Fibroblast of lung (primary cell): ENCODE measurements around the gene NOTCH2. TPM values are rescaled to one million over a fixed set of nuclear protein-coding genes. Genes with fewer than 3 reads are reported as not detected.

Experiments used
- DNase-seq, 2 donors: peaks; one replicate each; pipeline versions ENCODE4 v3.0.0 to v3.0.0-alpha.2; 2010; ENCODE audit warnings: low read depth in 2 of 2
- H2AFZ ChIP-seq: 2 replicates; pipeline ENCODE4 v1.5.1; 2012; ENCODE audit warnings: low read length, control low read depth, inconsistent platforms
- H3K27ac ChIP-seq: 2 replicates; pipeline ENCODE4 v1.5.1; 2011; ENCODE audit warnings: low read length, control low read depth; ENCODE audit not compliant: insufficient read depth
- H3K27me3 ChIP-seq: 2 replicates; pipeline ENCODE4 v1.5.1; 2011; ENCODE audit warnings: mild to moderate bottlenecking, low read length; ENCODE audit not compliant: control insufficient read depth, insufficient read depth
- H3K36me3 ChIP-seq: 2 replicates; pipeline ENCODE4 v1.5.1; 2011; ENCODE audit warnings: low read length; ENCODE audit not compliant: control insufficient read depth, insufficient read depth
- H3K4me1 ChIP-seq: 2 replicates; pipeline ENCODE4 v1.5.1; 2011; ENCODE audit warnings: low read length; ENCODE audit not compliant: control insufficient read depth, insufficient read depth; ENCODE audit errors: extremely low read depth
- H3K4me2 ChIP-seq: 2 replicates; pipeline ENCODE4 v1.5.1; 2011; ENCODE audit warnings: low read length, control low read depth; ENCODE audit not compliant: insufficient read depth; ENCODE audit errors: extremely low read depth
- H3K4me3 ChIP-seq, 4 experiments: fragments of 200-600 bp in 1 of 4; sonication (generic) in 1 of 4; replicated peaks in 1 of 4; 2 replicates each; pipeline ENCODE4 v1.5.1; 2011 to 2016; ENCODE audit warnings: low read length in 4 of 4, low read depth in 3 of 4, mild to moderate bottlenecking in 3 of 4, control low read depth in 2 of 4, inconsistent platforms in 1 of 4, mixed read lengths in 1 of 4; ENCODE audit not compliant: insufficient read depth in 1 of 4; ENCODE audit errors: control extremely low read depth in 1 of 4
- H3K79me2 ChIP-seq: 2 replicates; pipeline ENCODE4 v1.5.1; 2012; ENCODE audit warnings: mild to moderate bottlenecking, low read length, inconsistent platforms; ENCODE audit not compliant: control insufficient read depth, insufficient read depth
- H3K9ac ChIP-seq: 2 replicates; pipeline ENCODE4 v1.5.1; 2011; ENCODE audit warnings: mild to moderate bottlenecking, low read length, control low read depth; ENCODE audit not compliant: insufficient read depth
- H3K9me3 ChIP-seq: 2 replicates; pipeline ENCODE4 v1.5.1; 2012; ENCODE audit warnings: low read depth, low read length; ENCODE audit not compliant: control insufficient read depth, insufficient read depth
- H4K20me1 ChIP-seq: 2 replicates; pipeline ENCODE4 v1.5.1; 2011; ENCODE audit warnings: low read length; ENCODE audit not compliant: control insufficient read depth, insufficient read depth; ENCODE audit errors: extremely low read depth
- CTCF ChIP-seq, 2 donors: IDR thresholded peaks in 1 of 2; conservative IDR thresholded peaks in 1 of 2; 1 replicate in 1 of 2; 2 replicates in 1 of 2; pipeline ENCODE4 v1.5.1; 2011 to 2012; ENCODE audit warnings: low read length in 2 of 2, control low read depth in 1 of 2, inconsistent platforms in 1 of 2, low read depth in 1 of 2, mild to moderate bottlenecking in 1 of 2
- EZH2 ChIP-seq: IDR thresholded peaks from 2 replicates; pipeline ENCODE4 v1.5.1; 2012; ENCODE audit warnings: low read length, control low read depth, mild to moderate bottlenecking; ENCODE audit errors: missing control alignments
- polyA plus RNA-seq, 2 donors: library from polyadenylated mRNA; depleted of rRNA in 1 of 2; stranded (reverse) in 1 of 2; unstranded in 1 of 2; fragments of >200 nt; gene quantifications; 2 replicates each; pipeline ENCODE4 v1.2.1, GENCODE V29; 2011 to 2012; ENCODE audit warnings: missing spikeins in 1 of 2
- total RNA-seq: library from RNA; depleted of rRNA; stranded (reverse); fragments of >200 nt; gene quantifications from 2 replicates; pipeline ENCODE4 v1.2.1, GENCODE V29; 2014

The NOTCH2 gene
- total and polyA plus RNA-seq, 2 donors (not counting 1 experiment from before 2014, with no cell fraction given) = 86.3 to 204 TPM

DNA sequence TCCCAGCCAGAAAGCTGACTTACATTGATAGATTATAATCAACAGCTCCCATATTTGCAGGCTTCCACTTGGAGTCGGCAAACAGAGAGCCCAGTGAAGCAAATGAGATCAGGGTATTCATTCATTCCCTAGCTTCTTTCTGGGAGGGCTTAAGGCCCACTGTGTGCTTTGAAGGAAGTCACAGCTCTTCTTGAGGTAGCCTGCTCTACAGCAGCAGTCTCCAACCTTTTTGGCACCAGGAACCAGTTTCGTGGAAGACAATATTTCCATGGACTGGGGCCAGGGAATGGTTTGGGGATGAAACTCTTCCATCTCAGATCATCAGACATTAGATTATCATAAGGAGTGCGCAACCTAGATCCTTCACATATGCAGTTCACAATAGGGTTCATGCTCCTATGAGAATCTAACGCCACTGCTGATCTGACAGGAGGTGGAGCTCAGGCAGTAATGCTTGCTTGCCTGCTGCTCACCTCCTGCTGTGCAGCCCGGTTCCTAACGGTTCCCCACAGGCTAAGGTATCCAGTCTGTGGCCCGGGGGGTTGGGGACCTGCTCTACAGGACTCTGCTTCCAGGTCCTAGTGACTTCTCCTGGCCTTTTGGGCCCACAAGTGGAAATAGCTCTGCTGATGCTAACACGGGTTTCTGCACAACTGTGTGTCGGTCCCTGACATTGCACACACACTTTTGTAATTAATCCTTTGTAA, 159.4 kb downstream of the NOTCH2 start:
- no peak overlapping the region for H3K9ac ChIP-seq
- DNase-seq = no peak
- no peaks in the 10 kb centered on the region for H4K20me1 ChIP-seq
- no peaks in the 10 kb centered on the region for H3K79me2 ChIP-seq
- H3K4me1 ChIP-seq = no peaks in the 10 kb centered on the region
- no peak overlapping the region for H2AFZ ChIP-seq
- H3K9me3 ChIP-seq = no peaks in the 10 kb centered on the region
- H3K27me3 ChIP-seq = no peaks in the 10 kb centered on the region
- no peak overlapping the region for H3K4me2 ChIP-seq
- no peak overlapping the region for H3K4me3 ChIP-seq
- H3K27ac ChIP-seq = no peak overlapping the region
- peaks cover 2% of the 10 kb centered on the region for H3K36me3 ChIP-seq
- TF ChIP-seq EZH2 = no peak
- TF ChIP-seq CTCF (conservative IDR thresholded peaks at IDR 0.05 in 1 of 2, IDR thresholded peaks at IDR 0.05 in 1 of 2; ENCODE audit: low read depth in 1 of 2, low read length in 2 of 2) = no peak

- H4K20me1 ChIP-seq = no peaks in the 10 kb centered on the region
- TF ChIP-seq CTCF (conservative IDR thresholded peaks at IDR 0.05 in 1 of 2, IDR thresholded peaks at IDR 0.05 in 1 of 2; ENCODE audit: low read depth in 1 of 2, low read length in 2 of 2) = no peak
- TF ChIP-seq EZH2 = no peak
- DNase-seq = no peak
- H3K9me3 ChIP-seq = no peaks in the 10 kb centered on the region
- H3K27me3 ChIP-seq = no peaks in the 10 kb centered on the region
- H3K36me3 ChIP-seq = no peaks in the 10 kb centered on the region
- no peaks in the 10 kb centered on the region for H3K79me2 ChIP-seq
- no peak overlapping the region for H2AFZ ChIP-seq
- H3K4me1 ChIP-seq = no peaks in the 10 kb centered on the region
- H3K4me3 ChIP-seq = no peak overlapping the region
- H3K9ac ChIP-seq = no peak overlapping the region
- no peak overlapping the region for H3K4me2 ChIP-seq
- no peak overlapping the region for H3K27ac ChIP-seq
These were observed 160.8 kb downstream of the NOTCH2 start for GRCh38 chr1:119908661-119909060.

DNA sequence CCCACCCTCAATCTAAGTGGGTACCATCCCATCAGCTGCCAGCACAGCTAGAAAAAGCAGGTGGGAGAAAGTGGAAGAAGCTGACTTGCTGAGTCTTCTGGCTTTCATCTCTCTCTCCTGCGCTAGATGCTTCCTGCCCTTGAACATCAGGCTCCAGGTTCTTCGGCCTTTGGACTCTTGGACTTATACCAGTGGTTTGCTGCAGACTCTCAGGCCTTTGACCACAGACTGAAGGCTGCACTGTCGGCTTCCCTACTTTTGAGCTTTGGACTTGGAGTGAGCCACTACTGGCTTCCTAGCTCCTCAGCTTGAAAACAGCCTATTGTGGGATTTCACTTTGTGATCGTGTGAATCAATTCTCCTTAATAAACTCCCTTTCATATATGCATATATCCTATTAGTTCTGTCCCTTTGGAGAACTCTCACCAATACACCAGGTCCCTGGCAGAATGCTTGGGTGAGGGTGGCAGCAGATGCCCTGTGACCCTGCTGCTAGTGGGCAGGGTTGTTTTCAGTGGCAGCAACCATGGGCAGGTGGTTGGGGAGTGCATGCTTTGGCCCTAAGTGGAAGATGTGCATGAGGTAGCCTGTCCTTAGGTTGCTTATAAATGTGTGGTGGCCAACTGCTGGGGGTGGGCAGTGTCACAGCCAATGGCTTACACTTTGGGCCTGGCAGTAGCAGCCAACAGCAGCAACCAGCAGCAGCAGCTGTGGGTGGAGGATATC, 162.4 kb downstream of the NOTCH2 start:
- TF ChIP-seq EZH2 = no peak
- TF ChIP-seq CTCF (conservative IDR thresholded peaks at IDR 0.05 in 1 of 2, IDR thresholded peaks at IDR 0.05 in 1 of 2; ENCODE audit: low read depth in 1 of 2, low read length in 2 of 2) = no peak
- H3K9me3 ChIP-seq = no peaks in the 10 kb centered on the region
- no peak for DNase-seq
- no peak overlapping the region for H3K27ac ChIP-seq
- no peaks in the 10 kb centered on the region for H3K4me1 ChIP-seq
- no peaks in the 10 kb centered on the region for H3K36me3 ChIP-seq
- H4K20me1 ChIP-seq = no peaks in the 10 kb centered on the region
- H3K4me2 ChIP-seq = no peak overlapping the region
- H3K4me3 ChIP-seq = no peak overlapping the region
- H3K27me3 ChIP-seq = no peaks in the 10 kb centered on the region
- no peak overlapping the region for H3K9ac ChIP-seq
- no peaks in the 10 kb centered on the region for H3K79me2 ChIP-seq
- no peak overlapping the region for H2AFZ ChIP-seq
